GM12872 (cell line): ENCODE measurements around the gene DKK3.

ENCODE experiments used
- TF ChIP-seq, protein P1 (sequence below): IDR thresholded peaks from 3 replicates; pipeline ENCODE4 v1.5.1; 2011; ENCODE audit warnings: low read depth, mild to moderate bottlenecking, low read length, moderate library complexity; ENCODE audit not compliant: insufficient read depth

Gene DKK3

DNA sequence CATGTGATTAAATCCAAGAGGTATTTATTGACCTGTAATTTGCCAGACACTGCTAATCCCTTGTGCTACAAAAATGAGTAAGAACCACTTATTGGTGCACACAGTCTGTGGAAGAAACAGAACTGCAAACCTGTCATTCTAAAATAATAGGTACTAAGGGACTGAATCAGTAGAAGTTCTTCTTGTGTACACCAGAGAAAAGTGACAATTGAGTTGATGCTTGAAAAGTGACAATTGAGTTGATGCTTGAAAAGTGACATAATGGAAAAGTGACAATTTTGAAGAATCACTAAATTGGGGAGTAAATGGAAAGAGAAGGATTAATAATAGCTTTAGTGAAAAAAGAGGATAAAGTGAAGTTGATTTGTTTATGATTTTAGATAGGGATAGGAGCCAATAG is 56.4 kb downstream of the DKK3 start:
- TF ChIP-seq, protein P1, sequence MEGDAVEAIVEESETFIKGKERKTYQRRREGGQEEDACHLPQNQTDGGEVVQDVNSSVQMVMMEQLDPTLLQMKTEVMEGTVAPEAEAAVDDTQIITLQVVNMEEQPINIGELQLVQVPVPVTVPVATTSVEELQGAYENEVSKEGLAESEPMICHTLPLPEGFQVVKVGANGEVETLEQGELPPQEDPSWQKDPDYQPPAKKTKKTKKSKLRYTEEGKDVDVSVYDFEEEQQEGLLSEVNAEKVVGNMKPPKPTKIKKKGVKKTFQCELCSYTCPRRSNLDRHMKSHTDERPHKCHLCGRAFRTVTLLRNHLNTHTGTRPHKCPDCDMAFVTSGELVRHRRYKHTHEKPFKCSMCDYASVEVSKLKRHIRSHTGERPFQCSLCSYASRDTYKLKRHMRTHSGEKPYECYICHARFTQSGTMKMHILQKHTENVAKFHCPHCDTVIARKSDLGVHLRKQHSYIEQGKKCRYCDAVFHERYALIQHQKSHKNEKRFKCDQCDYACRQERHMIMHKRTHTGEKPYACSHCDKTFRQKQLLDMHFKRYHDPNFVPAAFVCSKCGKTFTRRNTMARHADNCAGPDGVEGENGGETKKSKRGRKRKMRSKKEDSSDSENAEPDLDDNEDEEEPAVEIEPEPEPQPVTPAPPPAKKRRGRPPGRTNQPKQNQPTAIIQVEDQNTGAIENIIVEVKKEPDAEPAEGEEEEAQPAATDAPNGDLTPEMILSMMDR: no peak

DNA sequence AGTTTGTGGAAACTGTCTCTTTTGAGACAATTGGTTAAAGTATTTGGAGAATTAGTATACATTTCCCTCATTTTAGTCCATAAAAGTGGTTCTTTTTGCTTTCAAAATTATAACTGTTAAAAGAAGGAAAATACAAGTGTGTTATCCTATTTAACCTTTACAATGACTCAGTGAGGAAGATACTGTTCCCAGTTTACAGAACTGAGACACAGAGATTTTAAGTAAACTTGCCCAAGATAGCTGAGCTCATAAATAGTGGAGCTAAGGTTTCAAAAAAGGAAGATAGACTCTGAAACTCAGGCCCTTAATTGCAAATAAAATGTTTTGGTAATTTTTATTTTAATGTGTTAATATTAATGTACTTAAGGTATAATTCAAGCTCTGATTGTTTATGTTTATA is 58.9 kb downstream of the DKK3 start:
- TF ChIP-seq, protein P1: no peak

DNA sequence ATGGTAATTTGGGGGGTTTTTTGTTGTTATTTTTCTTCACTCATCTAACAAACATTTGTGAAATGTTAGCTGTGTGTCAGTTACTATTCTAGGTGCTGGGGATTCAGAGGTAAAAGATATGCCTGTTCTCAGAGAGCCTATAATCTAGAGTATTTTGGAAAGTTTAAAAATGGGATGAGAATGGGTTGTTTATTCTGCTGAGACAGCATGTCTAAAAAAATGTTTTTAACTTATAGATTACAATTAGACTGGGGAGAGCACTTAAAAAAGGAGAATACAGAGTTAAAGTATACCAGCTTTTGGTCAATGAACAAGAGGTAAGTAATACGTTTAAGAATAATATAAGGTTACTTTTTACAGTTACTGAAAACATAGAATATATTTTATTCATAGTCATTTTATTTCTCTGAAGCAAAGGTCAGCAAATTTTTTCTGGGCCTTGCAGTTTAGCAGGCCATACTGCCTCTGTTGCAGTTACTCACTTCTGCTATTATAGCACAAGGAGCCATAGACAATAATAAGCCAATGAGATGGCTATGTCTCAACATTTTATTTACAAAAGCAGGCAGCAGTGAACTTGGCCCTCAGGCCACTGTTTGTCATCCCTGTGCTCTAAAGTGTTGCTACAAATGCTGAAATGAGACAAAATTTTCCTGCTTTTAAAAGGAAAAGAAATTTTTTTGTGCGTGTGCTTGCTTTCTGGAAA is 60.0 kb downstream of the DKK3 start:
- TF ChIP-seq, protein P1: no peak

DNA sequence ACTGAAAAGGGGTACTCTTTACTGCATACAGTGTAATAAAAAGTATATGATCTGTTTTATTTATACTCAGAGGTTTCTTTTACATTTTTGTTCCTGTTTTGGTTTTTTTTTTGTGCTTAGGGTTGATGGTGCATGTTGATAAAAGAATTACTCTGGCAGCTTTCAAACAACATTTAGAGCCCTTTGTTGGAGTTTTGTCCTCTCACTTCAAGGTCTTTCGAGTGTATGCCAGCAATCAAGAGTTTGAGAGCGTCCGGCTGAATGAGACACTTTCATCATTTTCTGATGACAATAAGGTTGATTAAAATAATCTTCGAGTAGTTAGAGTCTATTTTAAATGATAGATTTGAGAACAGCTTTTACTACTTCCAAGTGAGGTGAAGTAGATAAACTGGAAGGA is 60.6 kb downstream of the DKK3 start:
- TF ChIP-seq, protein P1: no peak

DNA sequence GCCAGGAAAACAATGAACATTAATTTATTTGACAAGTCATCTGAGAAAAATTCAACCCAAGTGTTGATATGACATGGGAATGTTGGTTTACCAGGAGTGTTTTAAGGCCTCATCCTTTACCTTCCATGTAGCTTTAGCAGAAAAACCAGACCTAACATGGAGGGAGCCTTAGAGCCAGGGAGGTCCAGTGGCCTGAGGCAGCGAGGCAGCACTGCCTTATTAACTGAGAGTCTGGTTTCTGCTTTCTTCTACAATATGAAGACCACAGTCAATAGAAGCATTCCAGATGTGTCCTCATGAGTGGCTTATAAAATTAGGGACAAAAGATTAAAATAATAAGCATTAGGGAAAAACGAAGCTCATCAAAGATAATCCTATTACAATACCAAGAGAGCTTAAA is 61.5 kb downstream of the DKK3 start:
- TF ChIP-seq, protein P1: no peak

DNA sequence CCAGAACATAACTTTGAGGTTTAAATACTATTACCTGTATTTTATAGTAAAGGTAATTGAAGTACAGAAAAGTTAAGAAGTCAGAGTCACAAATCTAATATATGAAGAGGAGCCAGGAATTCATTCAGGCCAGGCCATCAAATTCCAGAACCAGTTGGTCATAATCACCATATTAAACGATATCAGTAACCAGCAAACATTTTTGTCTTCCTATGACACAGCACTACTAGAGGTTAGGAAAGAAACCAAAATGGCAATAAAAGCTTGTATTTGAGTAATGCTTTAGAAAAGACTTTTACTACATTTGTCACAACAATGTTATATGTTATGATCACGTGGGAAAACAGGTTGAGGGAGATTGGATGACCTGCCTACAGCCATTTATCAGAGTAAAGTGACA is 62.2 kb downstream of the DKK3 start:
- TF ChIP-seq, protein P1: no peak

DNA sequence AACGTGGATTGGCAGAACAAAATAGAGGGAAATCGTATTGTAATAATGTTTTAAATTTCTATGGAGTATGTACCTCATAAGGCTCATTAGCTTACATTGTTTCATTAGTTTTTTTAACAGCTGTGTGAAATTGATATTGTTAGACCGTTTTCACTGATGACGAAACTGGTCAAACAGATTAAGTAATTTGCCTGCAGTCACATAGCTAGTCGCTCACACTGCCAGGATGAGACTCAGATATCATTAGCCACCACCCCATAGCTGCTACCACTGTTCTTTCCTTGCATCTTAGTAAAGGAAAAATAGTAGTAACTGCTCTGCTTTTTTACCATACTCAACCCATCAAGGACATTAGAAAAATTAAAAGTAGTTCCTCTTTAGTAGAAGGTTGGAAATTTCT is 64.0 kb downstream of the DKK3 start:
- TF ChIP-seq, protein P1: no peak

DNA sequence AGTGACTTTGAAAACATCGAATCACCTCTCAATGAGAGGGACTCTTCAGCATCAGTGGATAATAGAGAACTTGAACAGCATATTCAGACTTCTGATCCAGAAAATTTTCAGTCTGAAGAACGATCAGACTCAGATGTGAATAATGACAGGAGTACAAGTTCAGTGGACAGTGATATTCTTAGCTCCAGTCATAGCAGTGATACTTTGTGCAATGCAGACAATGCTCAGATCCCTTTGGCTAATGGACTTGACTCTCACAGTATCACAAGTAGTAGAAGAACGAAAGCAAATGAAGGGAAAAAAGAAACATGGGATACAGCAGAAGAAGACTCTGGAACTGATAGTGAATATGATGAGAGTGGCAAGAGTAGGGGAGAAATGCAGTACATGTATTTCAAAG is 65.8 kb downstream of the DKK3 start:
- TF ChIP-seq, protein P1: no peak
